T-helper 2 cell (primary cell): ENCODE measurements around the gene GSG1.
A peak's percentile ranks its signal among the peaks of the same experiment; 100 is the strongest.

Experiments used
- DNase-seq, 5 experiments: peaks; one replicate each; pipeline versions ENCODE4 v3.0.0 to v3.0.0-alpha.2; 2012 to 2022
- total RNA-seq, 2 donors: gene quantifications; one replicate each; lab custom pipeline; 2026; lab: John Stamatoyannopoulos, UW

GSG1 gene
- total RNA-seq: 0 reads per million in 2 donors

GRCh38 chr12:13103391-13104033, at the start of gene GSG1:
GSG1 (minus strand) TSS chr12:13103667; CDS start chr12:13103512, 155 bp downstream.
- DNase-seq: peak in 1 of 5 experiments; percentile 76

DNA sequence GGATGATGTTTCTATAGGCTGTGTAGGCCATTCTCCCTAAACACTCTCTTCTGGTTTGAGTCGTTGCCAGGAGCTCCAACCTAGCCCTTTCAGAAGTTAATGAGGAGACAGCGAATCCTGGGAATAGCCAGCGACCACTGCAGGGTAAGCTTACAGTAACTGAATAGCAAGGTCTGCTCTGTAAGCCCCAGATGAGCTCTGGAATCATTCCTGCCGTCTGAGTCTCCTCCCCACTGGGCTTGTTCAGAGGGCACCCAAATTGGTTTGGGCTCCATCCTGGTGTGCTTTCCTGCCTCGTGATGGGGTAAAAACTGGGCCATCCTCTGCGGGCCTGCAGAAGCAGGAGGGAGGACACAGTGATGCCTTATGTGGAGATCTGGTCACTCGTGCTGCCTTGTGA, 49.7 kb upstream of the GSG1 start:
- no peak for DNase-seq

DNA sequence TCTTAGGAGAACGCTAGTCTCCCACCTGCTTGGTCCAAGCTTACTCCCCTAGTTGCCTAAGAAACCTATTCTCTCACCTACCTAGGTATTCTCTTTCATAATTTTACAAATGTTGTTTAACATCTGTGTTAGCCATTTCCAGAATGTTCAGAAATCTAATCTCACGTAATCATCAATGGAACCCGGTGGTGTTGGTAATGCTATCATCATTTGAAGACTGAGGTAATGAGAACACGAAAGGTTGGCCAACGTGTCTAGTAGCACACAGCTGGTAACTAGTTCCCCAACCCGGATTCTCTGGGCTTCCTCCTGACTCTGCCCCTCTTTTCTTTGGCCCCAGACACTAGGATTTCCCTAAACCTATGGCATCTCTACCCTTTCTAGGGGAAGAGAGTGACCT, 49.3 kb upstream of the GSG1 start:
- no peak for DNase-seq

DNA sequence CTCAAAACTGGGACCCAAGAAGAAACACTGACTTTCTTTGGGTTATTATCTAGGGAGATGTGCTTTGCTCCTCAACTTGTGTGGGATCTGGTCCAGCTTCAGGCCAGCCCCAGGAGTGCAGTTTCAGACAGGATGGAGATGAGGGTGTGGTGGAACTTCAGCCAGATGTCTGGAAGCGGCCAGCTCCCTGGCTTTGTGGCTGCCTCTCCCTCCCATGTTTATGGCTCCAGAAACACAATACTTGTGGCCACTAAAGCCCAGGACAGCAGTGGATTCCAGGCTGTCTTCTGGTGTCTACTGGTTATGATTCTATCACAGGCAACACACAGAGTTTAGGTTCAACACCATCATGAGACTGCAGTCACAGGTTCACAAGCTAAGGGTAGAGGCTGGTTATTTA, 48.8 kb upstream of the GSG1 start:
- DNase-seq: no peak

DNA sequence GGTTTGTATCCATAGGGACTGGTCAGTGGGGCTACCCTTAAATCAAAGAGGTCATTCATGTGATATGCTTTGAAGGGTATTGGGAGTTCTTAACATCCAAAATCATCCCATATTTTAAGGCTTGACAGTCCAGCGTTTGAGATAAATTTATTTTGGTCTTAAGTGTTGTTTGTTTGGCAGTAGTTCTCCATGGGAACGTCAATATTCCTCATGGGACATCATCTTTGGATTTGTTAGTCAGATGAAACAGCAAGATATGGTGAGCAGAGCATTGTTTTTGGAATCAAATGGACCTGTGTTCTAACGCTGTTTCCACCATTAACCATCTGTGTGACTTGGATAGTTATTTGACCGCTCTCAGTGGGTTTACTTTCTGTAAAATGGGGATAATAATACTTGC, 45.9 kb upstream of the GSG1 start:
- DNase-seq: no peak

- DNase-seq: no peak
Measured at GRCh38 chr12:13148485-13148847, 45.0 kb upstream of the GSG1 start.

DNA sequence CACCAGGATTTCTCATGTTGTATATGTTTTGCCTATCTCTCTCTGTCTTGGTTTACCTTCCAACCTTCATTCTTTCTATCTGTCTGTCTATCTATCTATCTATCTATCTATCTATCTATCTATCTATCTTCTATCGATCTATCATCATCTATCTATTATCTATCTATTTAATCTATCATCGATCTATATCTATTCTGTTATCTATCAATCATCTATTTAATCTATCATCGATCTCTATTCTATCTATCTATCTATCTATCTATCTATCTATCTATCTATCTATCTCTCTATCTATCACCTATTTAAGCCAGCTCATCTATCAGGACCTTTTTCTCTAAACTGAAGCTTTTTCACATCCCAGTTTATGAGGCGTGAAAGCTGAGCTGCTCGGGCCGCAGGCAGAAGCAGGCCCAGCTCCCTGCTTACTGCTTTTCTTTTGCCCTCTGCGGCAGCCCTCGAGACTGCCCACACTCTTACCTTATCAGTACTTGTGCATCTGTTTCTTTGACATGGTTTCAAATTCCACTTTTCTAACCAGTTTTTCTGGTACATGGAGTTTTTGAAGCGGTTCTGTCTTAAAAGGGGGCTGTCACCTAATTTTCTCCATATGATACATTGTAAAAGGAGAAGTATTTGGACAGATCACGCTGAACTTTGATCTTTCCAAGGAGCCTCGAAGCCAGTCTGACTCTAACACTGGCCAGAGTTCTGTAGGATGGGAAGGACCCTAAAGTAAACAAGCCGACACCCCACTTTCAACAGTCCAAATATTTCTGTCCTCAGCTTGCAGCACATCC, 44.4 kb upstream of the GSG1 start:
- DNase-seq: no peak

DNA sequence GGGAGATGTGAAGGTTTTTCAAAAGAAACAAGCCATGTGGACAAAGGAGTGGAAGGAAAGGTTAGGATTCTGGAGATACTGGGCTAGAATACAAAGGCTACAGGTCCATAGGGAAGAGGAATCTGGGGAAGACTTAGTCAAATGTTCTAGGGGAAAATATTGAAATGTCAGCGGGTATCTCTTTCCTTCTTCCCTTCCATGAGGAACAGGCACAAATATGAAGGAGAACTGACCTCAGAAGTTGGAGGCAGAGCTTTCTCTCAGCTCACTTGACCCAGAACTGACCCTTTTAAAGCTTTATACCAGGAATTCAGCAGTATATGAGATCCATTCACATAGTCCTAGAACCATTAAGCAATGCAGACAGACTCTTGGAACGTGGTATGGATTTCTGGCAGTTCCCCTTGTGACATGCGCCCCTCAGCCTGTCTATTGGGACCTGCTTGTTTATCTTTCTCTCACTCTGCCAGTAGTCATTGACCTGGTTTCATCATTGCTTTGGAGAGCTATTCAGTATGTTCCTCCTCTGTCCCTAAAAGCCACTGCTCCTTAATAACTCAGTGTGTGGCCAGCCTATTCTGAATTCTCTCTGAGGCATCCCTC, 43.0 kb upstream of the GSG1 start:
- no peak for DNase-seq

DNA sequence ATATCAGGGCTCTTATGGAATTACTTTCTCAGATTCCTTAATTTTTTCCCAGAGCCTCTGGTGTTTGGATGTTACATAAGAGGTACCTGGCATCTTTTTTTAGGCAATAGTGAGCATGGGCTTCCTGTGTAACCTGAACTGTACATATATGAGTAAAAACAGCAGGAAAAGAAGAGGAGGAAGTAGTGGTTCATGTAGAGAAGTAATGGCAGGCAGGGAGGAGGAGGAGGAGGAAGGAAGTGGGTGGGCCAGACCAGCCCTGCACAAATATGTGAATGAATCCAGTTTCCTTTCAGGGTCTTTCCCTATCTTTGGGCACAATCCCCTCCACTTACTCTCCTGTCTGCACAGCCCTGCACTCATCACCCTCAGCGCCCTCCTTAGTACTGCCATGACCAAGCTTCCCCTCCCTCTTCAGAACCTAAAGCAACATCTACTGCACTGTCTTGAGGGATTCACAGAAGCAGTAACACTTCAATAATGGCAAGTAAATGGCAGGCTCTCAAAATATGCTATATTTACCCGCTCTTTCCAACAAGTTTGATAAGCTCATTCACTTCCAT, 40.9 kb upstream of the GSG1 start:
- no peak for DNase-seq

GRCh38 chr12:13142747-13143146, 39.3 kb upstream of the GSG1 start:
- DNase-seq: no peak

GRCh38 chr12:13141686-13142085, 38.2 kb upstream of the GSG1 start:
- no peak for DNase-seq

DNA sequence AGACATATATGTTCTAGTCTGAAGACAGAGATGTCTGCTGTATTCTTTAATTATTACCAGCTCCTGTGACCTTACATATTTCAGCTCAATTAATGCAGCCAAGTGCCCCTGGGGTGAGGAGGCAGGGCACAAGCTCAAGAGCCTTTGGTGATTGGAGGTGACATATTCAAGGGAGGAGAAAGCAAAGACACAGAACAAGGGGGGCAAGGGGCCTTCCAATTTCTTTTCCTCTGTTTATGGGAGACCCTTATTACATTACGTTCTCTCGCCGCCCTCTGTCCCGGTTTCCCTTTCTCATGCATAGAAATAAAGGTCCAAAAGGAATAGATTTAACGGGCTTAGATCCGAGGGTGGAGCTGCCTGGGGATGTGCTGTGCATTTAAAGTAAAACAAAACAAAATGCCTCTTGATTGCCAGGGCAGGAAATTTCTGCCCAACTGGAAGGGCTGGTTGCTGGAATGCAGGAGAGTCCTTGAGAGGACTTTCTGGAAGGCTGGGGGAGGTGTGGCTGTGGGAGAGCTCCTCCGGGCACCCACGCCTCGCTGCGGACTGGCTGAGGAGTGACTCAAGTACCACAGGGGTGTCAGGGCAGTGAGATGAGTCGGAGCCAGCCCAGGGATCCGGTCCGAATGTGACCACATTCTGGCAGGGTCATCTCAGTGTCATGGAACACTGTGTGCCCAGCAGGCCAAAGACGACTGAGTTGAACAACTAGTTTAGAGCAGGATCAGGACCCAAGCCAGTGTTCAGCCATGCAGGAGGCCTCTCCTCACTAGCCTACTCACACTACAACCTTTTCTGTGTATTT, 32.1 kb upstream of the GSG1 start:
- DNase-seq: no peak

DNA sequence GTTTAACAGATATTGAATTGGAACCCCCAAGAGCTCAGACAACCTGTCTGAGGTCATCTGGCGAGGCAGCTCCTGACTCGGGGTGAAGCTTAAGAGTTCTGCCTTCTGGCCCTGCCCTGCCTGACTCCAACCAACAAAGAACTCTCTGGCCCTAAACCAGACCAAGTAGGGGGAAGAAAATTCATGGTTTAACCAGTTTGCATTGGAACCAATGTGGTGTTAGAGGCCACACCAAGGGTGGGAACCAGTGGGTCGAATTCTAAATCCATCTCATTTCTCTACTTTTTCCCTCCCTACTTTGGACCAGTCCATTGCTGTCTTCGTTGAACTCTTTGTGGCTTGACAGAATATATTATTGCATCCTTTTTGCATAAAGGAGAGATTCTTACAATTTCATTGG, 30.4 kb upstream of the GSG1 start:
- DNase-seq: no peak

DNA sequence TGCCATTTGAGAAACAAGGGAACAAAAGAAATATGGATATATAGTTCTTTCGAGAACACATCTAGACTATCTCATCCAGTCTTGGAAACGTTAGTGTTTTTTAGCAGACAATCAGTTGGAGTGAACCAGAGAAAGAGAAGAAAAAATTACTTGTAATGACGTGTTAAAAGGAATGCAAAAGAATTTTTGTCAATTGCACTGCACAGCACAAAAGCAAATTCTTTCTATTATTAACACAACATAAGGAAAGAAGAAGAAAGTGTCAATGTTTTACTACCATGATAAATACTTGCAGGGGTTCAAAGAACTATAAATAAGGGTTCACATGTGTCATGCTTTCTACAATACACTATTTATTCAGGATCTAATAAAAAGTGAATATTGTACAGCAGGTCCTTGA, 27.5 kb upstream of the GSG1 start:
- DNase-seq: no peak

DNA sequence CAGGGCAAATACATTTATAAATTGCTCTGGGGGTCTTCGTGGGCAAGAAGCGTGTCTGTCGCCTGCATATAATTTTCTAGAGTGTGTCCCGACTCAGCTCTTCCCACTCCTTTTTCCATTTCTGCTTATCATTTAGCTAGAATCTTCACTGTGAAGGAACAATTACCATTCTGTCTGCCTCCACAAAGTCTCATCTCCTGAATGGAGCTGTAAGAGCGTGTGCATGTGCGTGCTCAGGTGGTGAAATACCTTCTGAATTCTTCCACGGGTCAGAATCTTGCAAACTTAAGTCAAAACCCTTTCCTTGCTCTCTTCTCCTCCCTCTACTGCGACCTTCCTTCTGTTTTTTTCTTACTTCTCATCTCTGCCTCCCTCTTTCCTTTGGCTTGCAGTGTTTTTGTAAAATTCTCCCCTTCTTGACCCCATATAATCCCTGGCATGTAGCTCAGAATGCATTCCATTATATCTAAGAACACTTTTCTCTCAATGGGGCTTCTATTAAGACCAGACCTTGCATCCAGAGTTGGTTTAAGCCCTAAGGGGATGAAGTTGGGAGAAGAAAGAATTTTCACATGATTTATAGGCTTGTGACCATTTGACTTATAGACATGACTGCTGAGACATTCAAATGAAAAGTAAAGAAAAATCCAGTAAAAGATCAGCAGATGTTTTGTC, 25.0 kb upstream of the GSG1 start:
- no peak for DNase-seq

GRCh38 chr12:13127444-13127843, 24.0 kb upstream of the GSG1 start:
- no peak for DNase-seq

DNA sequence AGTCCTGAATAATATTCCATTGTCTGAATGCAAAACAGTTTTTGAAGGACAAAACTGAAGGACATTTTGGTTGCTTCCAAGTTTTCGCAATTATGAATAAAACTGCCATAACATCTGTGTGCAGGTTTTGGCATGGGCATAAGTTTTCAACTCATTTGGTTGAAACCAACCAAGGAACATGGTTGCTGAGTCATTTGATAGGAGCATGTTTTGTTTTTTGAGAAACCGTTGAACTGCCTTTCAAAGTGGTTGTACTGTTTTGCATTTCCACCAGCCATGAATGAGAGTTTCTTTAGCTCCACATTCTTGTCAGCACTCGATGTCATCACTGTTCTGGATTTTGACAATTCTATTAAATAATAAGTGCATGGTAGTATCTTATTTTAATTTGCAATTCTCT, 23.0 kb upstream of the GSG1 start:
- DNase-seq: peak in 1 of 5 experiments; percentile 30

- no peak for DNase-seq
Measured at GRCh38 chr12:13125996-13126395, 22.5 kb upstream of the GSG1 start.

GRCh38 chr12:13124656-13125505, 21.4 kb upstream of the GSG1 start:
- DNase-seq: no peak

- DNase-seq: no peak
Measured at GRCh38 chr12:13121568-13121967, 18.1 kb upstream of the GSG1 start.

GRCh38 chr12:13120413-13120812, 16.9 kb upstream of the GSG1 start:
- no peak for DNase-seq
